Transverse colon (tissue), 3 donors: Measurements from ENCODE around the gene ARHGAP42.

Source experiments
- POLR2A ChIP-seq: fragments of 450-650 bp; IDR thresholded peaks from one replicate; pipeline ENCODE4 v1.6.1; 2016; ENCODE audit warnings: antibody characterized with exemption, mild to moderate bottlenecking, moderate library complexity
- TF ChIP-seq, protein P1 (sequence below), 5 experiments: fragments of 200-600 bp in 3 of 5; fragments of 450-650 bp in 2 of 5; sonication (generic) in 3 of 5; IDR thresholded peaks; 1 replicate in 2 of 5; 2 replicates in 3 of 5; pipeline ENCODE4 v1.5.1; 2016 to 2017; ENCODE audit warnings: antibody characterized with exemption in 5 of 5, inconsistent platforms in 3 of 5, mild to moderate bottlenecking in 2 of 5, moderate library complexity in 1 of 5

DNA sequence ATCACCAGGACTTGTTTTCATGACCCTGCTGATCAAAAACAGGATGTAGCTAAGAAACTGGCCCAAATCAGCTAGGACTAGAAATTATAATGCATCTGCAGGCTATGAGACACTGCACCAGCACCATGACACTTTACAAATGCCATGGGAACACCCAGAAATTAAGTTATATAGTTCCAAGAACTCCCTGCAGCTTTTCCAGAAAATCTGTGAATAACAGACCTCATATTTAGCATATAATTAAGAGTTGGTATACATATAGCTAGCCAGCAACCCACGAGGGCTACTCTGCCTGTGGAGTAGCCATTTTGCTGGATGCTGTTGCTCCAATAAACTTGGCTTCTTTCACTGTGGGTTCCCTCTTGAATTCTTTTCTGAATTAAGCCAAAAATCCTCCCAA, 341.6 kb downstream of the ARHGAP42 start:
- TF ChIP-seq, protein P1, sequence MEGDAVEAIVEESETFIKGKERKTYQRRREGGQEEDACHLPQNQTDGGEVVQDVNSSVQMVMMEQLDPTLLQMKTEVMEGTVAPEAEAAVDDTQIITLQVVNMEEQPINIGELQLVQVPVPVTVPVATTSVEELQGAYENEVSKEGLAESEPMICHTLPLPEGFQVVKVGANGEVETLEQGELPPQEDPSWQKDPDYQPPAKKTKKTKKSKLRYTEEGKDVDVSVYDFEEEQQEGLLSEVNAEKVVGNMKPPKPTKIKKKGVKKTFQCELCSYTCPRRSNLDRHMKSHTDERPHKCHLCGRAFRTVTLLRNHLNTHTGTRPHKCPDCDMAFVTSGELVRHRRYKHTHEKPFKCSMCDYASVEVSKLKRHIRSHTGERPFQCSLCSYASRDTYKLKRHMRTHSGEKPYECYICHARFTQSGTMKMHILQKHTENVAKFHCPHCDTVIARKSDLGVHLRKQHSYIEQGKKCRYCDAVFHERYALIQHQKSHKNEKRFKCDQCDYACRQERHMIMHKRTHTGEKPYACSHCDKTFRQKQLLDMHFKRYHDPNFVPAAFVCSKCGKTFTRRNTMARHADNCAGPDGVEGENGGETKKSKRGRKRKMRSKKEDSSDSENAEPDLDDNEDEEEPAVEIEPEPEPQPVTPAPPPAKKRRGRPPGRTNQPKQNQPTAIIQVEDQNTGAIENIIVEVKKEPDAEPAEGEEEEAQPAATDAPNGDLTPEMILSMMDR (IDR thresholded peaks at IDR 0.05), result no peak
- TF ChIP-seq POLR2A, result no peak
